Mesendoderm (in vitro differentiated cells): ENCODE results near the gene ST6GALNAC2.

Experiments
- DNase-seq: peaks from one replicate; pipeline ENCODE4 v3.0.0; 2013
- H2AK5ac ChIP-seq: 2 replicates; pipeline ENCODE4 v1.6.1; 2013; ENCODE audit warnings: low read length, inconsistent platforms
- H2BK120ac ChIP-seq: 2 replicates; pipeline ENCODE4 v1.6.1; 2013; ENCODE audit warnings: low read depth, mild to moderate bottlenecking, low read length, moderate library complexity, mixed read lengths
- H2BK15ac ChIP-seq: replicated peaks from 2 replicates; pipeline ENCODE4 v1.6.1; 2013; ENCODE audit warnings: low read depth, mild to moderate bottlenecking, moderate library complexity
- H2BK5ac ChIP-seq: 2 replicates; pipeline ENCODE4 v1.6.1; 2013; ENCODE audit warnings: low read length, inconsistent platforms
- H3K18ac ChIP-seq: 2 replicates; pipeline ENCODE4 v1.6.1; 2013; ENCODE audit warnings: mild to moderate bottlenecking, low read length, mixed read lengths
- H3K23ac ChIP-seq: one replicate; pipeline ENCODE4 v1.6.1; 2013; ENCODE audit warnings: low read length
- H3K27ac ChIP-seq: 2 replicates; pipeline ENCODE4 v1.5.1; 2013; ENCODE audit warnings: low read depth, mild to moderate bottlenecking, inconsistent platforms, low read length, moderate library complexity
- H3K27me3 ChIP-seq: 2 replicates; pipeline ENCODE4 v1.6.1; 2013; ENCODE audit warnings: low read length, control low read depth, mild to moderate bottlenecking, inconsistent platforms; ENCODE audit not compliant: insufficient read depth, poor library complexity
- H3K36me3 ChIP-seq: 2 replicates; pipeline ENCODE4 v1.6.1; 2013; ENCODE audit warnings: low read length, inconsistent platforms; ENCODE audit not compliant: control insufficient read depth, insufficient read depth
- H3K4ac ChIP-seq: one replicate; pipeline ENCODE4 v1.6.1; 2013; ENCODE audit warnings: low read depth, mild to moderate bottlenecking, low read length, moderate library complexity
- H3K4me1 ChIP-seq: 2 replicates; pipeline ENCODE4 v1.6.1; 2013; ENCODE audit warnings: low read depth, low read length, inconsistent platforms; ENCODE audit not compliant: control insufficient read depth
- H3K4me2 ChIP-seq: 2 replicates; pipeline ENCODE4 v1.6.1; 2013; ENCODE audit warnings: low read length
- H3K4me3 ChIP-seq: 2 replicates; pipeline ENCODE4 v1.5.1; 2013; ENCODE audit warnings: mild to moderate bottlenecking, low read length
- H3K56ac ChIP-seq: one replicate; pipeline ENCODE4 v1.6.1; 2013; ENCODE audit warnings: low read length
- H3K79me1 ChIP-seq: 2 replicates; pipeline ENCODE4 v1.6.1; 2013; ENCODE audit warnings: low read length, inconsistent platforms
- H3K79me2 ChIP-seq: 2 replicates; pipeline ENCODE4 v1.6.1; 2013; ENCODE audit warnings: mild to moderate bottlenecking, low read length; ENCODE audit not compliant: control insufficient read depth, insufficient read depth
- H3K9ac ChIP-seq: 2 replicates; pipeline ENCODE4 v1.6.1; 2013; ENCODE audit warnings: low read length, inconsistent platforms
- H4K5ac ChIP-seq: one replicate; pipeline ENCODE4 v1.6.1; 2013; ENCODE audit warnings: low read length
- H4K8ac ChIP-seq: one replicate; pipeline ENCODE4 v1.6.1; 2013; ENCODE audit warnings: low read depth, mild to moderate bottlenecking, control low read depth, low read length, moderate library complexity
- WGBS: extraction: QIAGEN DNeasy Blood & Tissue Kit; methylation state at CpG from one replicate; pipeline ENCODE4 v1.1.7; 2013; ENCODE audit warnings: low lambda C conversion rate, missing lambda C conversion rate; ENCODE audit not compliant: insufficient coverage; ENCODE audit errors: extremely low coverage; 5-methylcytosine and 5-hydroxymethylcytosine counted together

ST6GALNAC2 gene

GRCh38 chr17:76568811-76569221 is 16.8 kb downstream of the ST6GALNAC2 start:
- Histone ChIP-seq H3K27me3 (no peaks in the 10 kb centered on the region), H3K27ac (no peak overlapping the region), H3K23ac (no peak overlapping the region), H3K18ac (no peak overlapping the region), H2BK15ac (no peak overlapping the region), H2BK120ac (no peak overlapping the region), H3K56ac (no peak overlapping the region), H2AK5ac (no peak overlapping the region), H3K79me2 (no peaks in the 10 kb centered on the region), H2BK5ac (no peak overlapping the region), H3K4me3 (no peak overlapping the region), H3K4me2 (no peak overlapping the region), H3K79me1 (peaks cover 2% of the 10 kb centered on the region), H3K36me3 (peaks cover 2% of the 10 kb centered on the region), H4K5ac (no peak overlapping the region), H3K4me1 (peaks cover 3% of the 10 kb centered on the region), H3K9ac (no peak overlapping the region), H3K4ac (no peak overlapping the region), H4K8ac (no peak overlapping the region)
- no CpG with 5 or more reads among the region's 19 CpGs for WGBS
- no peak for DNase-seq

- Histone ChIP-seq H4K8ac (no peak overlapping the region), H3K4me1 (peaks cover 3% of the 10 kb centered on the region), H4K5ac (no peak overlapping the region), H2BK5ac (no peak overlapping the region), H3K27ac (no peak overlapping the region), H3K36me3 (peaks cover 3% of the 10 kb centered on the region), H3K56ac (no peak overlapping the region), H3K4me3 (no peak overlapping the region), H3K79me1 (peaks cover 2% of the 10 kb centered on the region), H3K18ac (no peak overlapping the region), H2BK15ac (no peak overlapping the region), H3K9ac (no peak overlapping the region), H3K79me2 (peaks cover under 1% of the 10 kb centered on the region), H3K4ac (no peak overlapping the region), H3K27me3 (no peaks in the 10 kb centered on the region), H2BK120ac (no peak overlapping the region), H3K4me2 (no peak overlapping the region), H2AK5ac (no peak overlapping the region), H3K23ac (no peak overlapping the region)
- DNase-seq, result peak; percentile 44
- WGBS, result no CpG with 5 or more reads among the region's 14 CpGs
Measured at GRCh38 chr17:76567634-76568432, 17.8 kb downstream of the ST6GALNAC2 start.

DNA sequence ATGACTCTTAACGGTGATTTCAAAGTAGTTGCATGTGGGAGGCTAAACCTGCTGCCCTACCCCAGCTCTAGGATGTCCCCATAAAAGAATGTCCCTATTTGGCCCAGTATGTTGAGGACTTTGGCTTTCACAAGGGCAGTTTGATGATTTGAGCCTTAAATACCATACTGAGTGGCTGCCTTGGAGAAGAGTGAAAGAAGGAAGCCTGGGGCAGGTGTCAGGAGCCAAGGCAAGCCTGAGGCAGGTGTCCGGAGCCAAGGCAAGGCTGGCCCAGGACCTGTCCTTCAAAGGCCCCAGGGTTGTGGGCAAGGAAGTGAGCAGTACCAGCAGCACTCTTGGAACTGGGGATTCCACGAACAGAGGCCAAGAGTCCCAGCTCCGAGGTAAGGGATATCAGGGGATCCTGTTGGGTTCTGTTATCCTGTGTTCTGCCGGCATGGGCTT is 18.6 kb downstream of the ST6GALNAC2 start:
- Histone ChIP-seq H3K9ac (no peak overlapping the region), H2BK120ac (no peak overlapping the region), H3K79me1 (peaks cover 2% of the 10 kb centered on the region), H3K4ac (no peak overlapping the region), H2AK5ac (no peak overlapping the region), H4K5ac (no peak overlapping the region), H3K4me2 (no peak overlapping the region), H3K56ac (no peak overlapping the region), H3K27me3 (no peaks in the 10 kb centered on the region), H2BK5ac (no peak overlapping the region), H4K8ac (no peak overlapping the region), H3K36me3 (peaks cover 4% of the 10 kb centered on the region), H3K79me2 (peaks cover 3% of the 10 kb centered on the region), H3K23ac (no peak overlapping the region), H3K4me3 (no peak overlapping the region), H3K27ac (no peak overlapping the region), H3K4me1 (peaks cover 3% of the 10 kb centered on the region), H2BK15ac (no peak overlapping the region), H3K18ac (no peak overlapping the region)
- WGBS, result no CpG with 5 or more reads among the region's 5 CpGs
- no peak for DNase-seq

DNA sequence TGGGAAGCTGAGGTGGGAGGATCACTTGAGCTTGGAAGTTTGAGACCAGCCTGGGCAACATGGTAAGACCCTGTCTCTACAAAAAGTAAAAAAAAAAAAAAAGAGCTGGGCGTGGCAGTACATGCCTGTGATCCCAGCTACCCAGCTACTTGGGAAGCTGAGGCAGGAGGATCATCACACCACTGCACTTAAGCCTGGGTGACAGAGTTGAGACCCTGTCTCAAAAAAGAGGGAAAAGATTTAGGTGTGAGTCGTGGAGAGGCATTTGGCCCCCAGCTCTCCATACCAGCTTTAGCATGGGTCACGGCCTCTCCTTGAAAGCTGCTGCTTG is 19.1 kb downstream of the ST6GALNAC2 start:
- Histone ChIP-seq H2BK5ac (no peak overlapping the region), H3K27ac (no peak overlapping the region), H4K8ac (no peak overlapping the region), H4K5ac (no peak overlapping the region), H3K4me2 (no peak overlapping the region), H3K4ac (no peak overlapping the region), H3K79me1 (peaks cover 6% of the 10 kb centered on the region), H3K36me3 (peaks cover 7% of the 10 kb centered on the region), H3K4me3 (no peak overlapping the region), H2BK120ac (no peak overlapping the region), H3K9ac (no peak overlapping the region), H3K27me3 (no peaks in the 10 kb centered on the region), H2AK5ac (no peak overlapping the region), H3K56ac (no peak overlapping the region), H3K18ac (no peak overlapping the region), H3K23ac (no peak overlapping the region), H2BK15ac (no peak overlapping the region), H3K4me1 (peaks cover 3% of the 10 kb centered on the region), H3K79me2 (peaks cover 8% of the 10 kb centered on the region)
- peak; percentile 17 for DNase-seq
- WGBS, result no CpG with 5 or more reads among the region's 3 CpGs

- no peak overlapping the region for H3K4ac ChIP-seq
- peak; percentile 21 for DNase-seq
- no peak overlapping the region for H2AK5ac ChIP-seq
- peaks cover 3% of the 10 kb centered on the region for H3K4me1 ChIP-seq
- no peak overlapping the region for H3K18ac ChIP-seq
- no peak overlapping the region for H3K4me2 ChIP-seq
- no peak overlapping the region for H3K27ac ChIP-seq
- H4K8ac ChIP-seq, result no peak overlapping the region
- no peak overlapping the region for H3K9ac ChIP-seq
- H3K79me2 ChIP-seq, result peaks cover 14% of the 10 kb centered on the region
- no peak overlapping the region for H4K5ac ChIP-seq
- H3K79me1 ChIP-seq, result peaks cover 6% of the 10 kb centered on the region
- H3K36me3 ChIP-seq, result peaks cover 9% of the 10 kb centered on the region
- no peak overlapping the region for H2BK120ac ChIP-seq
- H2BK15ac ChIP-seq, result no peak overlapping the region
- peak overlapping the region; percentile 34 for H3K56ac ChIP-seq
- no peak overlapping the region for H3K23ac ChIP-seq
- WGBS, result no CpG with 5 or more reads among the region's 14 CpGs
- H3K27me3 ChIP-seq, result no peaks in the 10 kb centered on the region
- H3K4me3 ChIP-seq, result no peak overlapping the region
- no peak overlapping the region for H2BK5ac ChIP-seq
Measured at GRCh38 chr17:76565728-76566612, 19.7 kb downstream of the ST6GALNAC2 start.
